Esophagus muscularis mucosa (tissue), 3 donors: ENCODE results near the gene PAQR9.

ENCODE experiments used
- POLR2A ChIP-seq: fragments of 450-650 bp; IDR thresholded peaks from one replicate; pipeline ENCODE4 v1.6.1; 2017; ENCODE audit warnings: antibody characterized with exemption, moderate library complexity, mild to moderate bottlenecking, low read depth
- POLR2AphosphoS5 ChIP-seq, 2 donors: sonication (generic); formaldehyde crosslinking; IDR thresholded peaks; one replicate each; pipeline ENCODE4 v1.6.1; 2017; ENCODE audit warnings: antibody characterized with exemption in 2 of 2
- TF ChIP-seq, protein P1 (sequence below), 3 experiments: fragments of 200-600 bp in 2 of 3; fragments of 450-650 bp in 1 of 3; sonication (generic) in 2 of 3; IDR thresholded peaks; one replicate each; pipeline ENCODE4 v1.5.1; 2017 to 2019; ENCODE audit warnings: antibody characterized with exemption in 3 of 3, mild to moderate bottlenecking in 2 of 3, moderate library complexity in 1 of 3

DNA sequence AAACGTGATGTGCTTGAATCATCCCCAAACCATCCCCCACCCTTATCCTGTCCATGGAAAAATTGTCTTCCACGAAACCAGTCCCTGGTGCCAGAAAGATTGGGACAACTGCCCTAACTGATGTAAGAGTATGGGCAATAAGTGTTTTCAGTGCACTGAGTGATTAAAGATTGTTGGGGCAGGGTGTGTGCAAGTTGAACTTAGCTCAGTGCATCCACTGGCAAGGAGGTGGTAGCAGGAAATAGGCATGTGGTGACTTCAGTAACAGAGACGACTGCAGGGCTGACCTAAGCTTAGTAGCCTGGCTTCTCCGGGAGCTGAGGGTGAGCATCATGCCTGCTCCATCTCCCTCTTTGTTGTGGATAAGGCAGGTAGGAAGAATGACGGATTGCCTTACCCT lies 27.5 kb downstream of the PAQR9 start:
- TF ChIP-seq, protein P1, sequence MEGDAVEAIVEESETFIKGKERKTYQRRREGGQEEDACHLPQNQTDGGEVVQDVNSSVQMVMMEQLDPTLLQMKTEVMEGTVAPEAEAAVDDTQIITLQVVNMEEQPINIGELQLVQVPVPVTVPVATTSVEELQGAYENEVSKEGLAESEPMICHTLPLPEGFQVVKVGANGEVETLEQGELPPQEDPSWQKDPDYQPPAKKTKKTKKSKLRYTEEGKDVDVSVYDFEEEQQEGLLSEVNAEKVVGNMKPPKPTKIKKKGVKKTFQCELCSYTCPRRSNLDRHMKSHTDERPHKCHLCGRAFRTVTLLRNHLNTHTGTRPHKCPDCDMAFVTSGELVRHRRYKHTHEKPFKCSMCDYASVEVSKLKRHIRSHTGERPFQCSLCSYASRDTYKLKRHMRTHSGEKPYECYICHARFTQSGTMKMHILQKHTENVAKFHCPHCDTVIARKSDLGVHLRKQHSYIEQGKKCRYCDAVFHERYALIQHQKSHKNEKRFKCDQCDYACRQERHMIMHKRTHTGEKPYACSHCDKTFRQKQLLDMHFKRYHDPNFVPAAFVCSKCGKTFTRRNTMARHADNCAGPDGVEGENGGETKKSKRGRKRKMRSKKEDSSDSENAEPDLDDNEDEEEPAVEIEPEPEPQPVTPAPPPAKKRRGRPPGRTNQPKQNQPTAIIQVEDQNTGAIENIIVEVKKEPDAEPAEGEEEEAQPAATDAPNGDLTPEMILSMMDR (IDR thresholded peaks at IDR 0.05) = no peak
- TF ChIP-seq POLR2A = no peak
- no peak for TF ChIP-seq POLR2AphosphoS5 (IDR thresholded peaks at IDR 0.05)
